Upper lobe of right lung (tissue), 1 donor: ENCODE data around the gene ZIC2. TPM values are rescaled to one million over a fixed set of nuclear protein-coding genes. Genes with fewer than 3 reads are reported as not detected.
A peak's percentile ranks its signal among the peaks of the same experiment; 100 is the strongest.
"Not testable (repeated sequence)": the region's sequence is repeated elsewhere in the genome, so short reads cannot be mapped to it uniquely, and the experiment has no call there.

Experiments
- ATAC-seq: fragments of 200-7000 bp; cut with Tn5 transposase; one replicate; pipeline ENCODE4 v1.9.1; 2020; ENCODE audit warnings: mild to moderate bottlenecking, moderate library complexity
- DNase-seq: peaks from one replicate; pipeline ENCODE4 v3.0.0-alpha.2; 2020
- H3K27ac ChIP-seq: fragments of 200-600 bp; one replicate; pipeline ENCODE4 v1.8.0; 2022
- H3K27me3 ChIP-seq: fragments of 200-600 bp; one replicate; pipeline ENCODE4 v1.8.0; 2022; ENCODE audit warnings: mild to moderate bottlenecking
- H3K36me3 ChIP-seq: fragments of 200-600 bp; one replicate; pipeline ENCODE4 v1.8.0; 2022
- H3K4me1 ChIP-seq: fragments of 200-600 bp; one replicate; pipeline ENCODE4 v1.8.0; 2022
- H3K4me3 ChIP-seq: fragments of 200-600 bp; one replicate; pipeline ENCODE4 v1.8.0; 2022; ENCODE audit warnings: mild to moderate bottlenecking
- H3K9me3 ChIP-seq: fragments of 200-600 bp; one replicate; pipeline ENCODE4 v1.8.0; 2022
- CTCF ChIP-seq: fragments of 200-600 bp; IDR thresholded peaks from one replicate; pipeline ENCODE4 v1.8.0; 2022; ENCODE audit warnings: antibody characterized with exemption
- intact Hi-C: fragments of 100-400 bp; cut with DNase I; formaldehyde crosslinking; loops from one replicate; pipeline ENCODE4 v1.11.0; 2022
- total RNA-seq: library from RNA; stranded (reverse); fragmentation: NEBNext Ultra II Directional; extraction: Animal tissue kit (Norgen Biotek cat#: 25700); gene quantifications from one replicate; pipeline ENCODE4 v1.2.1, GENCODE V29; 2021
- donor health status: DM: no; HTN: yes; CAD: no; lungs with severe emphysema.

The ZIC2 gene
- total RNA-seq, 1 donor from 2014 or later = not detected

- peak; percentile 6 for ATAC-seq
- no peak for DNase-seq
- no peak overlapping the region for H3K4me3 ChIP-seq
- peaks cover 36% of the 10 kb centered on the region for H3K27me3 ChIP-seq
- no peaks in the 10 kb centered on the region for H3K36me3 ChIP-seq
- intact Hi-C loops = no loop called here
- no peaks in the 10 kb centered on the region for H3K4me1 ChIP-seq
- TF ChIP-seq CTCF = no peak
- H3K27ac ChIP-seq = no peak overlapping the region
- no peaks in the 10 kb centered on the region for H3K9me3 ChIP-seq
Observed at GRCh38 chr13:99949679-99950413, 31.7 kb upstream of the ZIC2 start.

GRCh38 chr13:99951666-99952065 is 29.9 kb upstream of the ZIC2 start:
- H3K9me3 ChIP-seq, ATAC-seq, intact Hi-C loops, H3K27ac ChIP-seq, H3K4me3 ChIP-seq, DNase-seq, H3K36me3 ChIP-seq: not testable (repeated sequence)
- Histone ChIP-seq H3K27me3 (peaks cover 50% of the 10 kb centered on the region), H3K4me1 (peaks cover 13% of the 10 kb centered on the region)

- TF ChIP-seq CTCF = no peak
- Histone ChIP-seq H3K27ac (no peak overlapping the region), H3K27me3 (peaks cover 66% of the 10 kb centered on the region), H3K9me3 (no peaks in the 10 kb centered on the region), H3K4me1 (peaks cover 20% of the 10 kb centered on the region), H3K4me3 (no peak overlapping the region), H3K36me3 (no peaks in the 10 kb centered on the region)
- ATAC-seq = no peak
- intact Hi-C loops = no loop called here
- no peak for DNase-seq
Observed at GRCh38 chr13:99953138-99953755, 28.3 kb upstream of the ZIC2 start.

- ATAC-seq = no peak
- Histone ChIP-seq H3K27me3 (peaks cover 86% of the 10 kb centered on the region), H3K9me3 (no peaks in the 10 kb centered on the region), H3K4me3 (no peak overlapping the region), H3K36me3 (no peaks in the 10 kb centered on the region), H3K27ac (no peak overlapping the region), H3K4me1 (peaks cover 31% of the 10 kb centered on the region)
- intact Hi-C loops = no loop called here
- TF ChIP-seq CTCF = no peak
- DNase-seq = no peak
Observed at GRCh38 chr13:99955107-99955746, 26.4 kb upstream of the ZIC2 start.

- H3K36me3 ChIP-seq = no peaks in the 10 kb centered on the region
- no peak overlapping the region for H3K27ac ChIP-seq
- intact Hi-C loops = no loop called here
- H3K9me3 ChIP-seq = no peaks in the 10 kb centered on the region
- peaks cover 31% of the 10 kb centered on the region for H3K4me1 ChIP-seq
- peak overlapping the region; percentile 37 for H3K4me3 ChIP-seq
- ATAC-seq (no peak), DNase-seq (no peak)
- no peak for TF ChIP-seq CTCF
- peaks cover 92% of the 10 kb centered on the region for H3K27me3 ChIP-seq
Observed at GRCh38 chr13:99955747-99956472, 25.7 kb upstream of the ZIC2 start.
